Endometrial microvascular endothelial cells (primary cell): ENCODE data around the gene ABCA2. TPM values are rescaled to one million over a fixed set of nuclear protein-coding genes. Genes with fewer than 3 reads are reported as not detected.
"Not testable (repeated sequence)": the region's sequence is repeated elsewhere in the genome, so short reads cannot be mapped to it uniquely, and the experiment has no call there.

ENCODE experiments used
- in situ Hi-C: cut with HindIII; loops from 2 replicates; pipeline ENCODE4 v1.10.0; 2017; ENCODE audit warnings: low sequenced_read_pairs, low pct_unique_long_range_greater_than_20kb; ENCODE audit errors: inconsistent ontology term
- total RNA-seq: library from RNA; depleted of rRNA; stranded (reverse); fragments of >200 nt; gene quantifications from one replicate; pipeline ENCODE4 v1.2.3, GENCODE V29; 2015; ENCODE audit errors: inconsistent ontology term

ABCA2 gene
- total RNA-seq, 1 donor from 2014 or later, result 4.0 TPM

DNA sequence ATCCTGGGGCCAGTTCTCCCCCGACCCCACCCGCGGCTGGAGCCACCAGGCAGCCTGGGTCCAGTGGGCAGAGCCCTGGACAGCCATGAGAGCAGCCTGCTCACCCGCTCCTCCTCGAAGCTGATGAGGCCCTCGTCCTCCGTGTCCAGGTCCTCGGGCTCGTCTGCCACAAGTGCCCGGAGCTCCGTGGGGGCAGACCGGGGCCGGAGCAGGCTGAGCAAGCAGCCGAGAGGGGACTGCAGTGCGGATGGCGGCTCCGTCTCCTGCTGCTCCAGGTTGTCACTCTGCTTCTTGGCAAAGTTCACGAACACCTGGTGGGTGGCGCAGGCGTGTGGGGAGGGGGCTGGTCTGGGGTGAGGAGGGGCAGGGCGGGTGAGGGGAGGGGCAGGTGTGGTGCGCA is 19.7 kb downstream of the ABCA2 start:
- in situ Hi-C loops, result no loop called here

DNA sequence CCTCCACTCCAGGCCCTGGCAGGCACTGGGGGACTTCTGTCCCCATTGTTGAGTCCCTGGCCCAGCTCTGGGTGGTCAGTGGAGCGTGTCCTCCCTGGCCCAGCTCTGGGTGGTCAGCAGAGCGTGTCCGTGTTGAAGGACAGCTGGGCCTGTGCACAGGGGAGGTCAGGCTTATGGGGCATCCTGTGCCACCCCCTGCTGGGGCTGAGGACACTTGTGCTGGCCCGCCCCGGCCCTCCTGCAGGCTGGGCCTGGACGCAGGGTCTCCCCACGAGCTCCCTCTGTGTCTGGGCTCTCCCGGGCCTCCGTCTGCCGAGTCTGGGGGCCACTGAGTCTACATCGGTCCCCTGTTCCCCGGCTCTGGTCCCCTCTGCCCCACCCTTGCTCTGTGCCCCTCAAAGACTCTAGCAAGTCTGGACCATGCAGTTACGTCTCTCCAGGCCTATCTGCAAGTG is 20.2 kb downstream of the ABCA2 start:
- in situ Hi-C loops, result no loop called here

DNA sequence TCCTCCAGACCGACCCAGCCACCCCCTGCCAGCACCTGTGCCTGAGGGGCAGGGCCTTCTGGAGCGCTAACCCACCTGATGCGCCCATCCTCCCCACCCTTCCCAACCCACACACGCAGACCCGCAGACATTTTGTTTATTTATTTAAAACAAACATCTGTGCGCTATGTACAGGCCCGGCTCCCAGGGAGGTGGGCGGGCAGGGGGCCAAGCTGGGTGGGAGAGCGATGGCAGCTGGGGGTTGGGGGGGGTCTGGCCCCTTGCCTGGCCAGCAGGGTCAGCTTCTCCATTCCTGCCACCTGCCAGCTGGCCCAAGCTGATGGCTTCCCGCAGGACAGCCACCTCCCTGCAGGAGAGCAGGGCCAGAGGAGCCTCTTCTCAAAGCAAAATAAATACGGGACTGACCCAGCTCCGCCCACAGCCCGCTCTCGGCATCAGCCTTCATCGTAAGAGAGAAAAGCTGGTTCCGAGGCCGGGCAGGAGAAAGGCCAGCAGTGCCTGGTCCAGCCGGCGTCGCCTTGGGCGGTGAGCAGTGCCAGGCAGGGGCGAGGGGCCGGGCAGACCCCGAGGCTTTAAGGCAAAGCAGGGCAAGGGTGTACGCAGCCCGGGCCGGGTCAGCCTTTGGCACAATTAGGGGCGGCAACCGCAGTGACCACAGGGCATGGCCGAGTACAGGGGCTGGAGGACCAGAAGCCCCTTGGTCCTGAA is 20.8 kb downstream of the ABCA2 start:
- in situ Hi-C loops, result no loop called here

DNA sequence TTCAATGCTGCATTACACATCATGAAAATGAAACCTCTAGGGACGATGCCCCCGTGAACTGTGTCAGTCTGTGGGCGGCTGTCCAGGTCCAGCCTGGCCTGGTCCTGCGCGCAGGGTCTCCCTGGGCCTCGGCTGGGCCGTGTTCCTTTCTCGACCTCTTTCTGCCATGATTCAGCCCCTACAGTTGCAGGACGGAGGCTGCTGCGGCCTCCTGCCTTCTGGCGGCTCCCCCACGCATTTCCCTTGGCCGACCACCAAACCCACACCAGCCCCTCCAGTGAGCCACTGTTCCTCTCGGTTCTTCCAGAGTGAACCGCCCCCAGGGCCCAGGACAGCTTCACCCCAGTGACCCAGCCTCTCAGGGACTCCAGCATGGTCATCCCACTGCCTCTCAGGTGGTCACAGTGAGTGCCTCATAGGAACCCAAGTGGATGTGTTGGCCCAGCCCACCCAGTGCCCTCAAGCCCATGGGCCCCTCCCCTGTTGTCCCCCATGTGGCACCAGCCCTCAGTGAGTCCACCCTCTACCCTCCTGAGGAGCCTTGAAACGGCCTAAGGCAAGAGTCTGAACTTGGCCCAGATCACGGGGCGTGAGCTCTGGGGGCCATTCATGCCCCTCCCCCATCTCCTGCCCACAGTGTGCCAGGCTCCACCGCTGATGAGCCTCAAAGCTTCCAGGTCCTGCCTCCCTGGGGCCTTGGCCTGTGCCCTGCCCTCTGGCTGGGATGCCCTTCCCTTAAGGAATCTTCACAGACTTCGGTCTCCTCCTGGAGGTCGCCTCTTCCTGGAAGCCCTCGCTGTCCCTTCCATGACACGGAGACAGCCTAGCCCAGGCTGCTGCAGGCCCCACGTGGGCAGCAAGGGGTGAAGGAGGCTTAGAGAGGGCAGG is 21.7 kb downstream of the ABCA2 start:
- in situ Hi-C loops, result no loop called here

DNA sequence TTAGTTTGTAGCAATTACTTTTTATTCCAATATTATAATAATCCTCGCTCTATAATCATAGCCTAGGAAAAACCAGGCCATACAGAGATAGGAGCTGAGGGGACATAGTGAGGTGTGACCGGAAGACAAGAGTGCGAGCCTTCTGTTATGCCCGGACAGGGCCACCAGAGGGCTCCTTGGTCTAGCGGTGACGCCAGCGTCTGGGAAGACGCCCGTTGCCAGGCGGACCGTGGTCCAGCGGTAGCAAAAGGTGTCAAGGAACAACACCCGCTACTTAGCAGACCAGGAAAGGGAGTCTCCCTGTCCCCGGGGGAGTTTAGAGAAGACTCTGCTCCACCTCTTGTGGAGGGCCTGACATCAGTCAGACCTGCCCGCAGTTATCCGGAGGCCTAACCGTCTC is 23.8 kb downstream of the ABCA2 start:
- in situ Hi-C loops, result not testable (repeated sequence)

DNA sequence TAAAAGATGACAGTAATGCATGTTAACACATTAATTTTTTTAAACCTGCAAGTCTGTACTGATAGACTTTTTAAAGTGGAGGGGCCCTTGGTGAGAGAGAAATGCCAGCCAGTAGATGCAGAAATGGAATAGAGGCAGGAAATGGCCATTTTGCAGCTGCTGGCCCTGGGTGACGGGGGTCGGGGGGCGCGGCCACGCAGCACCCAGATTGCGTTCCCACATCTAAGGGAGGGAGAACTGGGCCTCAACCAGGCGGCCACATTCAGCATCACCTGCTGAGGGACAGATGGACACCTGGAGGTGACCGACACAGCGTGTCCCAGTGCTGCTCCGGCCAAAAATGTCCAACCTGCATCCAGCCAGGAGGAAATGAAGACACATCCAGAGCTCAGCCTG is 25.4 kb downstream of the ABCA2 start:
- in situ Hi-C loops, result no loop called here

DNA sequence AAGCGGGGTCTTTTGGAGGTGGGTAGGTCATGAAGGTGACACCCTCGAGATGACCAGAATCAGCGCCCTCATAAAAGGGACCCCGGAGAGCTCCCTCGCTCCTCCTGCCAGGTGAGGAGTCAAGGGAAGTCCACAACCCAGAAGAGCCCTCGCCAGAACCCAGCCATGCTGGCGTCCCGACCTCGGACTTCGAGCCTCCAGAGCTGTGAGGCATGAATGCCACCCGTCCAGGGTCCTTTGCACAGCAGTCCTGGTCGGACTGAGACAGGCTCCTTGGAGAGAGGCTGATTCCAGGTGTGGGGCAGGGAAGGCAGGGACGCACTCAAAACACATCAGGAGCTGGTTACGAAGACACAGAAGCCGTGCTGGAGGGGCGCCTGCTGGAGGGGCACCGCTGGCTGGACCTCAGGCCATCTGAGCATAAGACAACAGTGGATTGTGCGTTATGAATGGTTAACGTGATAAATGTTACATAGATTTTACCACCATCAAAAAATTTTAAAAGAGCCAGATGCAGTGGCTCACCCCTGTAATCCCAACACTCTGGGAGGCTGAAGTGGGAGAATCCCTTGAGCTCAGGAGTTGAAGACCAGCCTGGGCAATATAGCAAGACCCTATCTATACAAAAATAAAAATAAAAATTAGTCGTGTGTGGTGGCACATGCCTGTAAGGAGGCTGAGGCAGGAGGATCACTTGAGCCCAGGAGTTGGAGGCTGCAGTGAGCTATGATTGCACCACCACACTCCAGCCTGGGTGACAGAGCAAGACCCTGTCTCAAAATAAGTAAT is 26.0 kb downstream of the ABCA2 start:
- in situ Hi-C loops, result no loop called here

DNA sequence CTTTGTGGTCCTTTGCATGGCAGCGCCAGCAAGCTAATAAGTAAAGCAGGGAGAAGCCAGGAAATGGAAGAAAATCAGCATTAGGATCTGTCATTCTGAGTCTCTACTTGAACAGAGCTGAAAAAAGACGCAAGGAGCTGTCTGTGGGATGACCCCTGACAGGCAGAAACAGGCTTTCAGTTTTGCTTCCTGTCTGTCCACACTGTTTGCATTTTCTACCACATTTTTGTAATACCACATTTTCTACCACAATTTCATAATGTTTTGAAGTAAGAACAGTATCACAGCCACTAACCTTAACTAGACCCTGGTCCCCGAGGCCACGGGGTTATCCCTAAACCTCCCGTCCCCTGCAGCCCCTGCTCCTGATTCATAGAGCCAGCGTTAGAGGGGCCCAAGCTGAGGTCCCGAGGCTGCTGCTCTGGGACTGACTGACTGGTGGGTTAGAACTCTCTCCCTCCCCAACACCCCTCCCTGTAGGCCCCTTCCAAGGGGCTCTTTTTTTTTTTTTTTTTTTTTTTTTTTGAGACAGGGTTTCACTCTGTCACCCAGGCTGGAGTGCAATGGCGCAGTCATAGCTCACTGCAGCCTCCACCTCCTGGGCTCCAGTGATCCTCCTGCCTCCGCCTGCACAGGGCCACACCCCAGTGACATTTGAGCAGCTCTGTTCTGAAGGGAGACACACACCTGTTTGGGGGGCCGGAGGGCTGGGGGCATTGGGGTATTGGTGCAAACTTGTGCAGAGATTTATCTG is 27.7 kb downstream of the ABCA2 start:
- in situ Hi-C loops, result no loop called here

DNA sequence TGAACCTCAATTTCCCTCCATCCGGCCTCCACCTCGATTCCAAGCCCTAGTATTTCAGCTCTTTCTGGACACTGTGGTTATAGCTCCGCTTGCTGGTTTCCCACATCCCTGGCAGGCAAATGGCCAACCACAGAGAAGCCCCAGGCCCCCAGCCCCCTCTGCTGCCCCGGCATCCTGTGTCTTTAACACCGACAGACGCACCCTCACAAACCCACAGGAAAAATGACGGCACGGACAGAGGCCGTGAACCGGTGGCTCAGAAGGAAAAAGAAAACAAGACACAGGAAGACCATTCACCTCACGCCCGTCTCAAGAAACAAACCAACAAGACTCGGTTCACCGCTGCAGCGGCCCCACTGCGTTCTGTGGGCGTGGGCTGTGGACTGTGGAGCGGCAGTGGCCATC is 30.2 kb downstream of the ABCA2 start:
- in situ Hi-C loops, result no loop called here

DNA sequence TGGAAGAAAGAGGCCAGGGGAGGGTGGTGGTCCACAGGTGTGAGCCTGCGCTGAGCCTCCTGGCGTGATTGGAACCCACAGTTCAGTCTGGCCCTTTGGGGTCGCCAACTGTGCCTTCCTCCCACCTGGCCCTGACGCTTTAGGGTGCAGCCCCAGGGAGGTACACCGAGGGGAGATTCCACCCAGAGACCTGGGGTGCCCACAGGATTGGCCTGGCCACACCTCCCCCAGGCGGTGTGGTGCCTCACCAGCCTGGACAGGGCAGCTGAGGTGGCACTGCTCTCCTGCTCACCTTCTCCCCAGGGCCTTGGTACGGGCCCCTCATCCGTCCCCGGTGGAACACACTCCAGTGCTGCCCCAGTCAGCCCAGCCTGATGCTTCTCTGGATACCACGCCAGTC is 30.7 kb downstream of the ABCA2 start:
- in situ Hi-C loops, result no loop called here

DNA sequence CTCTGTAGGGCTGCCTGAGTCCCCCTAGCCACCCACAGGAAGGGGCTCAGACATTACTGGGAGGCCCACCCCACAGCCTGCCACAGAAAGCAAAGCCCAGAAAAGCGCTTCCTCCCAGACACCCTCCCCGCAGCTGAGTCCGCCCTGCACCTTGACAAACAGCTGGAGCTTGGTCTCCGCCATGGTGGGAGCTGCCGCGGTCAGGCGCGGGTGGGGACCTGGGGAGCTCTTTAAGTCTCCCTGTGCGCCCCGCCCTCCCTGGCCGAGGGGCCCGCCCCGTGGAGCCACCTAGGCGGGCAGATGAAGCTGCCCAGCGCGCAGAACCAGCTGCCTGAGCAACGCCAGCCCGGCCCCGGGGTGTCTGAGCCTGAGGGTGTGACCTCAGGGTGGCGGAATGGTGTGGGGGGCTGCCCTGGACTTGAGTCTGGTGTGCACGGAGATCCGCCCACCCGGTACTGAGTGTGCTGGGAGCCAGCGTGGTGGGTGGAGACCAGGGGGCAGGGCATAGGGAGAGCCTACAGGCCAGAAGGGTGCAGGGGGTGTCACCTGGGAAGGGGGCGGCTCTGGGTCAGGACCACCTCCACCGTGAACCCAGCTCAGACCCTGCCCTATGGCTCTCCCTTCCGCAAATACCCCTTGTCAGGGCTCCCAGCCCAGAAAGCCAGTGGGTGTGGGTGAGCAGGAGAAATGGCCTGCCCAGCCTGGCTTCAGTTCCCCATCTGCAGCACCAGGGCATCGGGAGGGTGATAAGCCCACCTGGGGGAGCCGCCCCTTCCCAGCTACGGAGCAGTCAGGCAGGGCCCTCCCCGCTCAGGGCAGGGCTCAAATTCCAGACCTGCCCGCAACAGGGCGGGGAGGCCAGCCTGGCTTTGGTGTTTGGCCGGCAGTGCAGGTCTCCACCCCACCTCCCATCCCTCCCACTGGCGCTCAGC is 31.4 kb downstream of the ABCA2 start, which contains the start of gene CLIC3:
Gene CLIC3, minus strand, starts transcription at position 208 of the 932 bp plus-strand sequence. Its CDS starts 25 bp downstream, at position 183.
- in situ Hi-C loops, result no loop called here

DNA sequence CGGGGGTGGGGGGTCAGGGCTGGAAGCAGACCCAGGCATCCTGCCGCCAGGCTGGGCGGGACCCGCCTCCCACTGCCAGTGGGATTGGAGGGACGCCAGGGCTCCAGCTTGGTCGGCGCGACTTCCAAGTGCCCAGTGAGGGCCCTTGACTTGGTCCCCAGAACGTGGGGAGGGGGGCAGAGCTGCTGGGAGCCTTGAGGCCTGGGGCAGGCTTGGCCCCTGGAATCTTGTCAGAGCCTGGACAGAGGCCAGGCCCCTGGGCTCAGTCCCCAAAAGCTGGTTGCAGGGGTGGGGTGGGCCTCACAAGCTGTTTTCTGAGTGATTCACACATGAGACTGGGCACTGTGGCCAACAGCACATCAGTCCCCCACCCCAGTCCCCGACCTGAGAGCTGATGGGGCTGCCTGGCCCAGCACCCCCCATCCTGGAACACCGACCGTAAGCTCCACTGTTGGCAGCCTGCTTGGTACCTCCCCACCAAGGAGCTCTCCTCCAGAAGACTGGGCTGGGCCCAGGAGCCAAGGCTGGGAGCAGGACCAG is 32.2 kb downstream of the ABCA2 start:
- in situ Hi-C loops, result no loop called here

DNA sequence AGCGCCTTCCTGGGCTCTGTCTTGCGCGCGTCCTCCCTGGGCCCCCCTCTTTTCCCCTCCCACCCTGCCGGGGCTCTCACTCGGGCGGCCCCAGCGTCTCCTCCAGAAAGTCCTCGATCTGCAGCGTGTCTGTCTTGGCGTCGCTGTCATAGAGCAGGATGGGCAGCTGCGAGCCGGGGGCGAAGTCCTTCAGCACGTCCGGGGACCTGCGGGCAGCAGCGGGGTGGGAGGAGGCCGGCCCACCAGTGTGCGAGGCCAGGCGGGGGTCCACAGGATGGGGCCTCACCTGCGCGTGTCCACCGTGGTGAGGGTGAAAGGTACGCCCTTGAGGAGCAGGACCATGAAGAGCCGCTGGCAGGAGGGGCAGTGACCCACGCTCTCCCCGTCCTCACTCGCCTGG is 32.7 kb downstream of the ABCA2 start:
- in situ Hi-C loops, result no loop called here

DNA sequence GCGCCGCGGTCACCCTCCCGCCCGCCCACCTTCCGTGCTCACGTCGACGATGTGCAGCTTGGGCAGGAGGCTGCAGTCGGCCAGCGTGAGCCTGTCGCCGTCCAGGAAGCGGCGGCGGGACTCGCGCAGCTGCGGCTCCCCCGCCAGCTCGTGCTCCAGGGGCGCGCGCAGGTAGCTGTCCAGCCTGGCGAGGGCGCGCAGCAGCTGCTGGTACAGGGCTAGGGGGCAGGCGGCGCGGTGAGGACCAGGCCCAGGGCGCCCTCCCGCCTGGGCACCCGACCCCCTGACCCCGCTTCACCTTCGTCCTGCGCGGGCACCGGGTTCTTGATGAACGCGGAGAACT is 33.2 kb downstream of the ABCA2 start:
- in situ Hi-C loops, result no loop called here

DNA sequence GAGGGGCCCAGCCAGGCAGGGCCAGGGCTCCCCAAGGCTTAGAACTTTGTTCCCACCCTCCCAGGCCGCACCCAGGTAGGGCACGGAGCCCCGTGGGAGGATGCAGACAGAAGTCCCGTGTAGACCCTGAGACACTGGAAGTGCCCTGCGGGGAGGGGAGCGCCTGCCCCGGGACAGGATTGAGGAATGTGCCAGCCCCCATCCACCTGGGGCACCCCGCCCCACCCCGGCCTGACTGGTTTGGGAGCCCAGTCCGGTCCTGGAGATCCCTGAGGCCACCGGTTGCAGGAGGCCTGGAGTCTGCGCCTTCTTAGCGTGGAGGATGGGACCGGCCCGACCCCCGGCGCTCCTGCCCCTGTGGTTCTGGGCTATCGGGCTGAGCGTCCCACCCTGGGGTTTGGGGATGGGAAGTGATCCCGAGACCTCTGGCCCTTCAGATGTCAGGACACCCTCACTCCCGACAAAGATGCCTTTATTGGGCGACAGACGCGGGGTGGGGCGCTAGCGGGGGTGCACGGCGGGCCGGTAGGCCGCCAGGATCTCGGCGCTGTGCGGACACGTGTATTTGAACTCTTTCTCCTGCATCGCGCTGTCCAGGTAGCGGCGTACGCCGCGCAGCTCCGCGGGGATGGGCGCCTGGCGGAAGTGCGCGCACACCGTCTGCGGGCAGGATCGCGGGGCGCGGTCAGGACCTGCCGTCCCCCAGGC is 33.7 kb downstream of the ABCA2 start:
- in situ Hi-C loops, result no loop called here

DNA sequence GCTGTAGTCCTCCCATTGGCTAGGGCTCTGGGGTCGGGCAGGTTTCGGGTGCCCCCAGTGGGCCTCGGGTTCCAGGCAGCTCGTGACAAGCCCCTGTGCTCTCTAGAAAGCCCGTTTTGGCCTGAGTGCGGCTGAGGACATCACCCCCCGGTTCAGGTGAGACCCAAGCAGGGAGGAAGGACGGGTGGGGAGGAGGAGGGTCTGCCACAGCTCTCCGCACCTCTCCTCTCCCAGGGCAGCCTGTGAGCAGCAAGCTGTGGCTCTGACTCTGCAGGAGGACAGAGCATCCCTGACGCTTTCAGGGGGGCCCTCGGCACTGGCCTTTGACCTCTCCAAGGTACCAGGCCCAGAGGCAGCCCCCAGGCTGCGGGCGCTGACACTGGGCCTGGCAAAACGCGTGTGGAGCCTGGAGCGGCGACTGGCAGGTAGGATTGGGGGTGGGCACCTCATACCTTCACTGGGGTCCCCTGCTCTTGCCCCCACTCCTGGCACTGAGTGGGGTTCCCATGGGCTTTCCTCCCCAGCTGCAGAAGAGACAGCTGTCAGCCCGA is 35.1 kb downstream of the ABCA2 start:
- in situ Hi-C loops, result no loop called here
